Panc1 (cell line): ENCODE measurements around the gene ZNF442.
"Not testable (repeated sequence)": the region's sequence is repeated elsewhere in the genome, so short reads cannot be mapped to it uniquely, and the experiment has no call there.

Experiments
- CTCF ChIP-seq: fragments of 450-650 bp; IDR thresholded peaks from 2 replicates; pipeline ENCODE4 v1.5.1; 2017; ENCODE audit warnings: mild to moderate bottlenecking
- REST ChIP-seq, 2 experiments: IDR thresholded peaks; 2 replicates each; pipeline ENCODE4 v1.6.1; 2011 to 2012; ENCODE audit warnings: low read depth in 2 of 2, control low read depth in 1 of 2, low read length in 1 of 2, mild to moderate bottlenecking in 1 of 2, moderate library complexity in 1 of 2; ENCODE audit not compliant: insufficient read depth in 1 of 2

DNA sequence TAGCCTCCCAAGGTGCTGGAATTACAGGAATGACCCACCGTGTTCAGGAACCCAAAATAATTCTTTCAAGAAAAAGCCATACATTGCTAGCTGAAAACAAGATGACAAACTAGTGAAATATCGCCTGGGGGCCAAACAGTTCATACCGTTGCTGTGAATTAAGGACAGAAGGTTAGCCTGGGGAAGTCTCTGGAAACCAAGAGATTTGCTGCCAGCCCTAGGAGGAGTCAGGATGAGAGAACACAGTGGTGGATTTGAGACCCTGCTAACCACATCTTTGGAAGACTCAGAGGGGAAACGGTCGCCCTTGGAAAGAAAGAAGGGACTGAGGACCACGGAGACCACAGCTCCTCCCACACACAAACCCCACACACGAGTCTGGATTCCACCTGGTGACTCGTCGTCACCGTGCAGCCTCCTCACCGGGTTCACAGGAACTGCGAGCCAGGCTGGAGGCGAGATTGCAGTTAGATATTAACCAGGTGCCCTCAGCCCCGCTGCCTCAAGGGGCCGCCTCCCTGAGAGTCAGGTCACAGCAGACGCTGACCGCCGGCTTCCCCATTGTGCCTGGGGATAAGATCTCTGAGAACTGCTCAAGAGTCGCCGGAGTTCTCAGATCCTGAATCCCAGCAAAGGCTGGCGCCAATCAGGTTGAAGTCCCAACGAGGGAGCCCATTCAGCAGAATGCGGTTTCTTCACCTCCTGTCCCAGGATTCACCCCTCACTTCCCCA, 34.6 kb upstream of the ZNF442 start:
- TF ChIP-seq CTCF; REST (IDR thresholded peaks at IDR 0.05; ENCODE audit: insufficient read depth in 1 of 2, low read depth in 2 of 2, low read length in 1 of 2): not testable (repeated sequence)
